Measurements from ENCODE around the gene UBA3. TPM values are rescaled to one million over a fixed set of nuclear protein-coding genes. Genes with fewer than 3 reads are reported as not detected.

UBA3 gene
- total and polyA plus RNA-seq, 3 donors from 2014 or later = 39.8 to 56.2 (median 43.1) TPM

- no peaks in the 10 kb centered on the region for H3K36me3 ChIP-seq (ENCODE audit: low read depth, missing control alignments)
- TF ChIP-seq CTCF (IDR thresholded peaks at IDR 0.05) = no peak
- TF ChIP-seq POLR2A (IDR thresholded peaks at IDR 0.05) = no peak
- no peaks in the 10 kb centered on the region for H3K4me1 ChIP-seq
- WGBS, 2 donors = 95 to 96% methylated on average over 2 of the region's 2 CpGs
- H3K4me3 ChIP-seq = no peak overlapping the region
- no peak overlapping the region for H3K27ac ChIP-seq
- H3K9me3 ChIP-seq = no peaks in the 10 kb centered on the region
- intact Hi-C loops (cut with DNase I; ENCODE audit: low total_unique reads) = no loop called here
- no peaks in the 10 kb centered on the region for H3K27me3 ChIP-seq
- no peak for DNase-seq
Observed at GRCh38 chr3:69048990-69049389, 31.2 kb downstream of the UBA3 start.

- no peak for TF ChIP-seq CTCF (IDR thresholded peaks at IDR 0.05)
- no peak for TF ChIP-seq POLR2A (IDR thresholded peaks at IDR 0.05)
- Histone ChIP-seq H3K27me3 (no peaks in the 10 kb centered on the region), H3K27ac (no peak overlapping the region), H3K36me3 (ENCODE audit: low read depth, missing control alignments) (no peaks in the 10 kb centered on the region), H3K4me3 (no peak overlapping the region), H3K9me3 (no peaks in the 10 kb centered on the region), H3K4me1 (no peaks in the 10 kb centered on the region)
- no peak for DNase-seq
- 84 to 87% methylated on average over 2 of the region's 2 CpGs for WGBS, 2 donors
- intact Hi-C loops (cut with DNase I; ENCODE audit: low total_unique reads) = no loop called here
Observed at GRCh38 chr3:69044608-69045007, 35.6 kb downstream of the UBA3 start.

- H3K36me3 ChIP-seq (ENCODE audit: low read depth, missing control alignments) = peaks cover 4% of the 10 kb centered on the region
- H3K27ac ChIP-seq = no peak overlapping the region
- intact Hi-C loops (cut with DNase I; ENCODE audit: low total_unique reads) = no loop called here
- WGBS, 2 donors = 85 to 90% methylated on average over 7 of the region's 7 CpGs
- no peak overlapping the region for H3K4me3 ChIP-seq
- H3K4me1 ChIP-seq = no peaks in the 10 kb centered on the region
- H3K27me3 ChIP-seq = no peaks in the 10 kb centered on the region
- H3K9me3 ChIP-seq = no peaks in the 10 kb centered on the region
- no peak for TF ChIP-seq CTCF (IDR thresholded peaks at IDR 0.05)
- TF ChIP-seq POLR2A (IDR thresholded peaks at IDR 0.05) = no peak
- no peak for DNase-seq
Observed at GRCh38 chr3:69033470-69033869, 46.7 kb downstream of the UBA3 start.

- H3K27ac ChIP-seq = no peak overlapping the region
- H3K4me1 ChIP-seq = no peaks in the 10 kb centered on the region
- H3K4me3 ChIP-seq = no peak overlapping the region
- TF ChIP-seq POLR2A (IDR thresholded peaks at IDR 0.05) (no peak), CTCF (IDR thresholded peaks at IDR 0.05) (no peak)
- 89 to 97% methylated on average over 9 of the region's 9 CpGs for WGBS, 2 donors
- intact Hi-C loops (cut with DNase I; ENCODE audit: low total_unique reads) = no loop called here
- no peaks in the 10 kb centered on the region for H3K27me3 ChIP-seq
- H3K9me3 ChIP-seq = no peaks in the 10 kb centered on the region
- DNase-seq = no peak
- H3K36me3 ChIP-seq (ENCODE audit: low read depth, missing control alignments) = peaks cover 4% of the 10 kb centered on the region
Observed at GRCh38 chr3:69032737-69033136, 47.4 kb downstream of the UBA3 start.

- peaks cover 4% of the 10 kb centered on the region for H3K36me3 ChIP-seq (ENCODE audit: low read depth, missing control alignments)
- no peak overlapping the region for H3K27ac ChIP-seq
- H3K4me1 ChIP-seq = no peaks in the 10 kb centered on the region
Observed at GRCh38 chr3:69032142-69032541, 48.0 kb downstream of the UBA3 start.

More at GRCh38 chr3:69032142-69032541, 48.0 kb downstream of the UBA3 start:
- 90 to 91% methylated on average over 2 of the region's 2 CpGs for WGBS, 2 donors
- Histone ChIP-seq H3K9me3 (no peaks in the 10 kb centered on the region), H3K4me3 (no peak overlapping the region), H3K27me3 (no peaks in the 10 kb centered on the region)
- intact Hi-C loops (cut with DNase I; ENCODE audit: low total_unique reads) = no loop called here
- no peak for DNase-seq
- TF ChIP-seq CTCF (IDR thresholded peaks at IDR 0.05) = no peak
- no peak for TF ChIP-seq POLR2A (IDR thresholded peaks at IDR 0.05)
